Measurements from ENCODE around the gene PITPNB. TPM values are rescaled to one million over a fixed set of nuclear protein-coding genes. Genes with fewer than 3 reads are reported as not detected.
A peak's percentile ranks its signal among the peaks of the same experiment; 100 is the strongest.

PITPNB gene
- total RNA-seq, 4 donors from 2014 or later, result 37.5 to 53.7 (median 40.2) TPM

DNA sequence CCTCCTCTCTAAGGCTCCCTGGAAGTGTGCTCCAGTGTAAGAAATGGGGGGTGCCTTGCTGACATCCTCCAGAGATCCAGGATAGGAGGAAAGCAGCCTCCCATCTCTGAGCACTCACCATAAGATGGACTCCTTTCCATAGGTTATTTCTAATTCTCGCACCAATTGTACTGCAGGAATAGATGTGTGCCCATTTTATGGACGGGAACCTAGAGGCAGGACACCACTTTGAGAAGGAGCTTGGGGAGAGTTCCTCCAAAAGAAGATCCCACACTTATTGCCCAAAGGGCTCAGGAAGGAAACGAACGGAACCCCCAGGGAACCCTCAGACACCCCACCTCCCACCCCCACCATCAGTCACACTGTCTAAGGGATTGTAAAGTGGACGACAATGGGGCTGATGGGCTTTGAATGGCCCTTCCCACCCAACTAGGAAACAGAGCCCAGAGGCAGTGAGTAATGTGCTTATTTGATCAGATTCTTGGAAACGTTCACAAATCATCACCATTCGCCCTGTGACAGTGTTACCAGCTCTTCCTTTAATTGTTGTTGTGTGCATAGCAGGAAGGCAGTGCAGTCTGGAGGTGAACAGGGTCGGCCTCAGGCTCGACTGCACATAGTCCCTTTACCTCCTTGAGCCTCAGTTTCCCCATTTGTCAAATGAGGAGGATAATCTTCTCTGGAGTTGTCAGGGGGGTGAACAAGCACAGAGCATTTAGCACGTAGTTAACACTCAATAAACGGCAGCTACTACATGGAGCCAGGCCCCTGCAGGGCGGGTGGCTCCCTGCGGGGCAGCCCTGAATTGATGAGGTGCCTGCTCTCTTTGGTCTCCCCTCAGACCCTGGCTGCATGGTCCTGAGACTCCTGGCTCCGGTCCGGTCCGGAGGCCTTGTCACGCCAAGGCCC is 109.1 kb downstream of the PITPNB start:
- Histone ChIP-seq H3K27me3 (no peaks in the 10 kb centered on the region), H3K36me3 (no peaks in the 10 kb centered on the region), H3K4me1 (peaks cover 0 to 16% (median 0%) of the 10 kb centered on the region in 4 donors), H3K4me3 (no peak overlapping the region), H3K27ac (peak overlapping the region in 2 of 4 donors; percentile 39 to 76), H3K9me3 (no peaks in the 10 kb centered on the region)
- 50 to 66% methylated on average over 13 to 15 of the region's 17 CpGs for WGBS, 2 donors
- TF ChIP-seq EP300 (IDR thresholded peaks at IDR 0.05) (no peak), POLR2A (IDR thresholded peaks at IDR 0.05) (no peak)
- TF ChIP-seq, protein P1, sequence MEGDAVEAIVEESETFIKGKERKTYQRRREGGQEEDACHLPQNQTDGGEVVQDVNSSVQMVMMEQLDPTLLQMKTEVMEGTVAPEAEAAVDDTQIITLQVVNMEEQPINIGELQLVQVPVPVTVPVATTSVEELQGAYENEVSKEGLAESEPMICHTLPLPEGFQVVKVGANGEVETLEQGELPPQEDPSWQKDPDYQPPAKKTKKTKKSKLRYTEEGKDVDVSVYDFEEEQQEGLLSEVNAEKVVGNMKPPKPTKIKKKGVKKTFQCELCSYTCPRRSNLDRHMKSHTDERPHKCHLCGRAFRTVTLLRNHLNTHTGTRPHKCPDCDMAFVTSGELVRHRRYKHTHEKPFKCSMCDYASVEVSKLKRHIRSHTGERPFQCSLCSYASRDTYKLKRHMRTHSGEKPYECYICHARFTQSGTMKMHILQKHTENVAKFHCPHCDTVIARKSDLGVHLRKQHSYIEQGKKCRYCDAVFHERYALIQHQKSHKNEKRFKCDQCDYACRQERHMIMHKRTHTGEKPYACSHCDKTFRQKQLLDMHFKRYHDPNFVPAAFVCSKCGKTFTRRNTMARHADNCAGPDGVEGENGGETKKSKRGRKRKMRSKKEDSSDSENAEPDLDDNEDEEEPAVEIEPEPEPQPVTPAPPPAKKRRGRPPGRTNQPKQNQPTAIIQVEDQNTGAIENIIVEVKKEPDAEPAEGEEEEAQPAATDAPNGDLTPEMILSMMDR (IDR thresholded peaks at IDR 0.05), result no peak
- no peak for DNase-seq (ENCODE audit: low spot score in 2 of 2)

DNA sequence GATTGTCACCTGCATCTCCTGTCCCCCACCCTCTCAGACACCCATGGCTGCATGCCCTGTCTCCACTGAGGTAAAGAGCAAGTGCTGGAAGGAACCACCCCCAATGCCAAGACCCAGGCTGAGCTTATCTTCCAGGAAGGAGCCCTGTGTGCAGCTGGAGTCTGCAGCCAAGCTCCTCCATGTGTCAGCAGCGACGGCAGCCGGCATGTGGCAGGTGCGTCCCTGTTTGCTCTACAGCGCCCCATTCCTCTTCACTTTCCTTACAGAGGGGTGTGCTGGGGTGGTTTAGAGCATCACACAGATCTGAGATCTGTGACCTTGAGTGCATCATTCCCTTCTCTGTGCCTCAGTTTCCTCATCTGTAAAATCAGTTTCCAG is 109.8 kb downstream of the PITPNB start:
- WGBS, 2 donors, result 77 to 81% methylated on average over 5 of the region's 5 CpGs
- no peak for DNase-seq (ENCODE audit: low spot score in 2 of 2)
- Histone ChIP-seq H3K36me3 (no peaks in the 10 kb centered on the region), H3K4me3 (no peak overlapping the region), H3K9me3 (no peaks in the 10 kb centered on the region), H3K27me3 (no peaks in the 10 kb centered on the region), H3K27ac (no peak overlapping the region), H3K4me1 (peaks cover 0 to 23% (median 0%) of the 10 kb centered on the region in 4 donors)
- TF ChIP-seq, protein P1 (IDR thresholded peaks at IDR 0.05), result no peak
- TF ChIP-seq POLR2A (IDR thresholded peaks at IDR 0.05) (no peak), EP300 (IDR thresholded peaks at IDR 0.05) (no peak)

DNA sequence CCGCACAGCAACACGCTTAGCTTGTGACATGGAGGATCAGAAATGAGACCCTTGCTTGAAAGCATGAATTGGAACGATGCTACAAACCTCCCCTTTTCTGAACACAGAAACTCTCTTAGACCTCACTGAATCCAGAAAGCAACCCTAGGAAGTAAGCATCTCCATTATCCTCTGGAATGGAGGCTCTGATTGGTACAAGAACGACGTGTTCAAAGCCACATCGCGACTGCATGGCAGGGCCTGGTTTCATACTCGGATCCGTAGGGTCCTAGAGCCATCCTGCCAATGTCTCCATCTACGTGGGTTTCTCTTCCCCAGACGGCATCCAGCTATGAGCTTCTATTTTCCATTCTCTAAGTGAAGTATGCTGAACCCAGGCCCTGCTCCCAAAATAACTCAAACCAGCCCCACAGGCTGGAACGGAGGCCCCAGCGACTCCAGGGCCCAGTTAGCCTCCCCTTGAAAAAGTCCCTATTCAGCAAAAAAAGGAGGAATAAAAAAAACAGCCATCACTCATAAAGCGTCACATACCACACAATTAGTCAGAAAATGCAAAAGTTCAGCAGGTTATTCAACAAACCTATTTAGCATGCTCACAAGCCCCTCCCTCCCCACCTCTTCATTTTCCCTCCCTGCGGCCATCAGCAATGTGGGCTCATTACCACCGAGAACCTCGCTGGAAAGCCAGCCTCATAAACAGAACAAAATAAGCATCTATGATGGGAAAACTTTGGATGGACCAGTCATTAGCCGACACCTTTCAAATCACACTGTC is 110.4 kb downstream of the PITPNB start:
- H3K36me3 ChIP-seq, result no peaks in the 10 kb centered on the region
- H3K4me3 ChIP-seq, result no peak overlapping the region
- 61 to 62% methylated on average over 18 of the region's 18 CpGs for WGBS, 2 donors
- no peaks in the 10 kb centered on the region for H3K9me3 ChIP-seq
- H3K4me1 ChIP-seq, result peaks cover 0 to 23% (median 0%) of the 10 kb centered on the region in 4 donors
- no peak overlapping the region for H3K27ac ChIP-seq
- TF ChIP-seq POLR2A (IDR thresholded peaks at IDR 0.05), result no peak
- no peak for TF ChIP-seq EP300 (IDR thresholded peaks at IDR 0.05)
- TF ChIP-seq, protein P1 (IDR thresholded peaks at IDR 0.05), result no peak
- no peak for DNase-seq (ENCODE audit: low spot score in 2 of 2)
- no peaks in the 10 kb centered on the region for H3K27me3 ChIP-seq

DNA sequence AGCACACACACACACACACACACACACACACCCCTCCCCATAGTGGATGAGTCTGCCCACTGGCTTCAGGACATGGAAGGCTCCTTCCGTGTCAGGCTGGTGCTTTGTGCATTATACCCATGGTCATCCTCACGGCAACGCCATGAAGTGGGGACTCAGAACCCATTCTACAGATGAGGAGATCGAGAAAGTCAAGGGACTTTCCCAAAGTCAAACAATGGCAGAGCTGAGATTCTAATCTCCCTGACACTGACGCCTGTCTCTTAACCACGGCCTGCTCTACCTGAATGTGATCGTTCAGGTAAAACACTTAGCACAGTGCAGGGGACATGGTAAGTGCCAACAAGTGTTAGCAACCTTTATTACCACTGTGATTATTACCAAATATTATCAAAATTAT is 113.2 kb downstream of the PITPNB start:
- no peak for DNase-seq (ENCODE audit: low spot score in 2 of 2)
- no peak overlapping the region for H3K27ac ChIP-seq
- 93 to 94% methylated on average over 7 of the region's 7 CpGs for WGBS, 2 donors
- no peak overlapping the region for H3K4me3 ChIP-seq
- peaks cover 0 to 2% of the 10 kb centered on the region in 2 donors for H3K27me3 ChIP-seq
- TF ChIP-seq POLR2A (IDR thresholded peaks at IDR 0.05) (no peak), EP300 (IDR thresholded peaks at IDR 0.05) (no peak)
- TF ChIP-seq, protein P1 (IDR thresholded peaks at IDR 0.05), result no peak
- peaks cover 0 to 25% (median 6%) of the 10 kb centered on the region in 4 donors for H3K4me1 ChIP-seq
- no peaks in the 10 kb centered on the region for H3K9me3 ChIP-seq
- H3K36me3 ChIP-seq, result no peaks in the 10 kb centered on the region
